NCI-H2227 (cell line): ENCODE data around the gene CYP2A6.
A peak's percentile ranks its signal among the peaks of the same experiment; 100 is the strongest.
"Not testable (repeated sequence)": the region's sequence is repeated elsewhere in the genome, so short reads cannot be mapped to it uniquely, and the experiment has no call there.

Experiments used
- DNase-seq: peaks from one replicate; lab custom pipeline; 2025; ENCODE audit not compliant: unreplicated experiment; lab: John Stamatoyannopoulos, UW

Gene CYP2A6

DNA sequence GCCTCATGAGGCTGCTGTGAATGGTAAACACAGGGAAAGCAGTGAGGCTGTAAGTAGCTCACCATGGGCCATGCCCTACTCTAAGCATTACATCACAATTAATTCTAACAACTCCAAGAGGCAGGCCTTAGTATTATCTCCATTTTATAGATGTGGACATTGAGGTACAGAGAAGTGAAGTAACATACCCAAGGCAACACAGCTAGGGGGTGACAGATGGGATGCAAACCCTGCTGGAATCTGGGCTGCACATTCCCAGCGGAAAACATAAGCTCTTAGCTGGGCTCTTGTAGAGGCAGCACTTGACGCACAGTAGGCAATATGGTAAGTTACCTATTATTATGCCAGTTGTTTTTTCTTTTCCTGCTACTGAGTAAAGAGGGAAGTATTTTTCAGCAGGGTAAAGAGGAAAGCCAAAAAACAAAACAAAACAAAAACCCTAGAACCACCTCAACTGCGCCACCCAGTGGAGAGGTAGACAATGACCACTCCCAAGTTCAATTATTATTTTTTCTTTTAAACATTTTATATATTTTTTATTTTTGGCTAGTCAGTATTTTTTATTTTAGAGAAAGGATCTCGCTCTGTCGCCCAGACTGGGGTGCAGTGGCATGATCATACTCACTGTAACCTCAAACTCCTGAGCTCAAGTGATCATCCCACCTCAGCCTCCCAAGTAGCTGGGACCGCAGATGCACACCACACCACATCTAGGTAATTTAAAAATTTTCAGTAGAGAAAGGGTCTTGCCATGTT is 30.6 kb downstream of the CYP2A6 start:
- not testable (repeated sequence) for DNase-seq

- peak; percentile 81 for DNase-seq
Measured at GRCh38 chr19:40818480-40819399, 31.5 kb downstream of the CYP2A6 start.

GRCh38 chr19:40815223-40815622 is 35.0 kb downstream of the CYP2A6 start:
- DNase-seq = no peak

- DNase-seq = no peak
Measured at GRCh38 chr19:40813182-40813581, 37.1 kb downstream of the CYP2A6 start.

DNA sequence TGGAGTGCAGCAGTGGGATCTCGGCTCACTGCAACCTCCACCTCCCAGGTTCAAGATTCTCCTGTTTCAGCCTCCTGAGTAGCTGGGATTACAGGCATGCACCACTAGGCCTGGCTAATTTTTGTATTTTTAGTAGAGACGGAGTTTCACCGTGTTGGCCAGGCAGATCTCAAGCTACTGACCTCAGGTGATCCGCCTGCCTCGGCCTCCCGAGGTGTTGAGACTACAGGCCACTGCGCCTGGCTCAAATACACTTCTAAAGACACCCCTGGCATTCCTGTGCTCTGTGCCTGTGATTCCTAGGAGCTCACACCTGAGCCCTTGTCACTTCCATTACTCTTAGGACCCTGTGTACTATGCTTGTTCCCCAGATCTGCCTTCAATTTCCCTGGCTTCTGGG is 37.7 kb downstream of the CYP2A6 start:
- DNase-seq = not testable (repeated sequence)

GRCh38 chr19:40811478-40812341 is 38.5 kb downstream of the CYP2A6 start:
- DNase-seq = peak; percentile 68

- DNase-seq = peak; percentile 89
Measured at GRCh38 chr19:40810649-40811408, 39.4 kb downstream of the CYP2A6 start.

- DNase-seq = no peak
Measured at GRCh38 chr19:40810160-40810559, 40.1 kb downstream of the CYP2A6 start.

GRCh38 chr19:40809358-40810086 is 40.7 kb downstream of the CYP2A6 start:
- DNase-seq = no peak

GRCh38 chr19:40808497-40808896 is 41.8 kb downstream of the CYP2A6 start:
- DNase-seq = no peak

DNA sequence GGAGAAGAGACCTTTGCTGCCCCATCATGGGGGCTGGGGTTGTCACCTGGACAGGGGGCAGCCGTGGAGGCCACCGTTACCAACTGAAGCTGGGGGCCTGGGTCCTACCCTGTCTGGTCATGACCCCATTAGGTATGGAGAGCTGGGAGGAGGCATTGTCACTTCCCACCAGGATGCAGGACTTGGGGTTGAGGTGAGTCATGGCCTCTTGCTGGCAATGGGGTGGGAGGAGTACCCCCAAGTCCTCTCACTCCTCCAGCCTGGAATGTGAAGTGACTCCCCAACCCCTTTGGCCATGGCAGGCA is 42.3 kb downstream of the CYP2A6 start:
- DNase-seq = no peak

DNA sequence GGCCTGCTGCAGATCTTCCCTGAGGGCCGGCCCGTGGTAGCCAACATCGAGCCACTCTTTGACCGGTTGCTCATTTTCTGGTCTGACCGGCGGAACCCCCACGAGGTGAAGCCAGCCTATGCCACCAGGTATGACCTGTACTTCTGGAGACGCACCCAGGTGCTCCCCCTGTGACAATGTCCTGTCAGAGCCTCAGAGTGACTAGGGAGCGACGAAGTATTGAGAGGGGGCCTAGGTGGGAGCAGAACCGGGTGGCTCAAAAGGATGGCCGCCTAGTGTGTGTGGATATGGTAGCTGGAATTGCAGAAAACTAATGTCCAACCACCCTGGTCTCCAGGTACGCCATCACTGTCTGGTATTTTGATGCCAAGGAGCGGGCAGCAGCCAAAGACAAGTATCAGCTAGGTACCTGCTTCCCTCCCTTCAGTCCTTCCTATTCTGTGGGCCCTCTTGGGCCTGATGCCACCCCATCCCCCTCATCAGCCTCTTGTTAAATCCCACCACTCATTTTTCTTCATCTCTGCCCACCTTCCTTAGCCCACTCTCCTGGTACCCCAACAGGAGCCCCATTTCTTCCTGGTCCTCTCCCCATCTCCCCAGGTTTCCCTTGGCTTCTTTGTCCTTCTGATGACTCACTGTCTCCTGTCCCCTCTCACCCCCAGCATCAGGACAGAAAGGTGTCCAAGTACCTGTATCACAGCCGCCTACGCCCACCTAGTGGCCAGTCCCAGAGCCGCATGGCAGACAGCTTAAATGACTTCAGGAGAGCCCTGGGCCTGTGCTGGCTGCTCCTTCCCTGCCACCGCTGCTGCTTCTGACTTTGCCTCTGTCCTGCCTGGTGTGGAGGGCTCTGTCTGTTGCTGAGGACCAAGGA is 42.9 kb downstream of the CYP2A6 start:
- peak; percentile 65 for DNase-seq

GRCh38 chr19:40806423-40807146 is 43.7 kb downstream of the CYP2A6 start:
- peak; percentile 100 for DNase-seq

DNA sequence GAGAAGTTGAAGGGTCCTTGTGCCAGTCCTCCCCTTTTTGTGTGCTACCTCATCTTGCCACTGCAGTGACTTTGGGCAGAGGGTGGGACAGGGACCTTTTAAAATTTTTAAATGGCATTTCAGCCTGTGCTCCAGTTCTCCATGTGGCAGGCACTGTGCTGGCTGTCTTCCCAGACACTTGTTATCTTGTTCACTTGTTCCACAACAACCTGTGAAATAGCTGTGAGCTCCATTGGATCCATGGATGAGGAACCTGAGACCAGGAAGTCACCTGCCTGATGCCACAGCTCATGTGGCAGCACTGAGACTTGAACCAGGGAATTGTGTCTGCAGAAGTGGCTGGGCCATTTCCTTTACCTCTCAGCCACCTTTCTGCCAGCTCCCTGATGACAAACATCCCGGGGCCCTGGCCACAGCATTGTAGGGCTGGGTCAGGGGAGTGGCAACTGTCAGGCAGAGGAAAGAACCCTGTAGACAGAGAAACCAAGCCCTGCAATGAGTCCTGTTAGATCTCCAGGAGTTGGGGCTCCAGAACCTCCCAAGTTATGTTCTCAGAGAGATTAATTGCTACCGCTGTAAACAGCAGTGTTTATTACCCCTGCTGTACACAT is 44.9 kb downstream of the CYP2A6 start:
- no peak for DNase-seq

GRCh38 chr19:40804783-40805242 is 45.4 kb downstream of the CYP2A6 start:
- no peak for DNase-seq

DNA sequence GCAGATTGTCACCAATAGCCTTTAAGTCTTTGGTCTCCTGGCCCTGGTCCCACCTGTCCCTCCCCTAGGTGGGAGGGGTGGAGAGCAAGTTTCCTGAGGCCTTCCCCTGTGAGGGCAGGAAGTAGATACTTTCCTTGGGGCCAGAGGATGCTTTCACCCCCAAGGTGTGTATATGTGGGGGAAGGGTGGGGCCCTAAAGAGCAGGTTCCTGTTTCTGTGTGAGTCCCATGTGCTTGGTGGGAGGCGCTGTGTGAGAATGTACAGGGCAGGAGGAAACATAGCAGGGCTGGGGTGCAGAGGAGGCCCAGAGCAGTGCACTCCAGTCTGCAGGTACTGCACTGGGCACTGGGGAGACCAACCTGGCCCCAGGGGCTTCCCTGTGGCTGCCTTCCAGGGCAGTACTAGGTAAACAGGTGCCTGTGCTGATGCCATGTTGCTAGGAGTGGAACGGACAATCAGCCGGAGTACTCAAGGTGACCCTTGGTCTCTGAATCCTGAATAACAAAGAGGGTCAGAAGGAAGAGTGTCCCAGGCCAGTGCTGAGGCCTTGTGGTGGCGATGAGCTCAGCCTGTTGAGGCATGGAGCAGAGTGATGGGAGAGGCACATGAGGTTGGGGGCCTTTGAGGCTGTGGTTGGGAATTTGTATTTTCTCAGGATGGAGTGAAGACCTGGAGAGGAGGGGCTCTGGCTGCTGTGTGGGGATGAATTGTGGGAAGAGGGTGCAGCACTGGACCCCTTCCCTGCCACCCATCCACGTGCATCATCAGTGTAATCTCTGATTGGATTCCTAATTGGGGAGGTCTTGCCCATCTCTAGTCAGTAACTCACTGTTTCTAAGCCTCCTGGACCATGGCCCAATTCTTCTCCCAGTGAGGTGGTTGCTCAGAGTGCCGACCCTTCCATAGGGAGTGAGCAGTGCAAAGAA is 46.1 kb downstream of the CYP2A6 start:
- no peak for DNase-seq
